Thyroid gland (tissue), 4 donors: ENCODE results near the gene DCHS1.

Experiments used
- CTCF ChIP-seq, 6 experiments: fragments of 200-600 bp in 3 of 6; fragments of 450-650 bp in 3 of 6; sonication (generic) in 3 of 6; IDR thresholded peaks; one replicate each; pipeline ENCODE4 v1.5.1; 2016 to 2019; ENCODE audit warnings: antibody characterized with exemption in 6 of 6, mild to moderate bottlenecking in 2 of 6, inconsistent platforms in 1 of 6, moderate library complexity in 1 of 6
- POLR2A ChIP-seq, 2 donors: fragments of 450-650 bp; IDR thresholded peaks; one replicate each; pipeline ENCODE4 v1.6.1; 2017; ENCODE audit warnings: antibody characterized with exemption in 2 of 2, mild to moderate bottlenecking in 2 of 2, moderate library complexity in 1 of 2

- TF ChIP-seq CTCF (IDR thresholded peaks at IDR 0.05) (no peak), POLR2A (IDR thresholded peaks at IDR 0.05) (no peak)
Measured at GRCh38 chr11:6655790-6656583, at the start of gene DCHS1.
